ENCODE measurements around the gene SP3.
"Not testable (repeated sequence)": the region's sequence is repeated elsewhere in the genome, so short reads cannot be mapped to it uniquely, and the experiment has no call there.

Gene SP3

DNA sequence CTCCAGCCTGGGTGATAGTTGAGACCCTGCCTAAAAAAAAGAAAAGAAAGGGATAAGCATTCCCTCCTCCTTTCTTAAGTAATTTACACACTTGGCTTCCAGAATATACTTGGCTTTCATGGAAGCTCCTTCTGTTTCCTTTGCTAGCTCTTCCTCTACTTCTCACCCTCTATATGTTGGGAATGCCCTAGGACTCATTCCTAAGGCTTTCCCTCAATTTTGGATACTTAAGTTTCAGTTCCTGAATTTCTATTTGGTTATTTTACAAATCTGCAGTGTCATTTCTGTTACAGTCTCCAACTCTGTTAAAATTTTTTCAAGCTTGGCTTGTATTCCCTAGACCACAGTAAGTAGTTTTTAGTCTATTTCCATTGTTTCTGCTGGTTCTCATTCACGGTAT, 23.6 kb downstream of the SP3 start:
- DNase-seq = no peak

DNA sequence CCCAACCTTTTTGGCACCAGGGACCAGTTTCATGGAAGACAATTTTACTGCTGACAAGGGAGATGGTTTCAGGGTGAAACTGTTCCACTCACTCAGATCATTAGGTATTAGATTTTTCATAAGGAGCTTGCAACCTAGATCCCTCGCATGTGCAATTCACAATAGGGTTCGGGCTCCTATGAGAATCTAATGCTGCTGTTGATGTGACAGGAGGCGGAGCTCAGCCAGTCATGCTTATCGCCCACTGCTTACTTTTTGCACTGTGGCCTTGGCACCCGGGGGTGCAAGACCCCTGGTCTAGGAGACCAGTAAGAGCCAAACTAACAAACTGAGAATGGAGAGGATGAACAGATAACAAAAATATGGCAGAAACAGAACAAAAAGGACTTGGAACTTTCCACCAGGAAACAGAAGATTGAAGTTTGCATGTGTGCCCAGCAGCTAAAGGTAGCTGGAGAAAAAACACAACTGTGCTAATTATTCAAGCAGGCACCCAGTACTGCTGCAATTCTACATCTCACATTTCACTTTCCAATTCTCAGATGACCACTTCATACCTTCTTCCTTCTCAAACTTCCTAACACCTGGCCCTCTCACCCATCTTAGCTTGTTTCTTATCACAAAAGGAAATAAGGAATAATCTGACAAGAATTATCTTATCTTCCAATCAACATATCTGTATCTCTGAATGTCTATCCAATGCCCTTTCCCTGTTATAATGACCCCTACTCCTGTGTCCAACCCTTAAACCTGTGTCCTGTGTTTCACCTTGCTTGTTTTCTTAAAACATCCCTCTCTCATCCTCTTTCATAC, 24.8 kb downstream of the SP3 start:
- no peak for DNase-seq

DNA sequence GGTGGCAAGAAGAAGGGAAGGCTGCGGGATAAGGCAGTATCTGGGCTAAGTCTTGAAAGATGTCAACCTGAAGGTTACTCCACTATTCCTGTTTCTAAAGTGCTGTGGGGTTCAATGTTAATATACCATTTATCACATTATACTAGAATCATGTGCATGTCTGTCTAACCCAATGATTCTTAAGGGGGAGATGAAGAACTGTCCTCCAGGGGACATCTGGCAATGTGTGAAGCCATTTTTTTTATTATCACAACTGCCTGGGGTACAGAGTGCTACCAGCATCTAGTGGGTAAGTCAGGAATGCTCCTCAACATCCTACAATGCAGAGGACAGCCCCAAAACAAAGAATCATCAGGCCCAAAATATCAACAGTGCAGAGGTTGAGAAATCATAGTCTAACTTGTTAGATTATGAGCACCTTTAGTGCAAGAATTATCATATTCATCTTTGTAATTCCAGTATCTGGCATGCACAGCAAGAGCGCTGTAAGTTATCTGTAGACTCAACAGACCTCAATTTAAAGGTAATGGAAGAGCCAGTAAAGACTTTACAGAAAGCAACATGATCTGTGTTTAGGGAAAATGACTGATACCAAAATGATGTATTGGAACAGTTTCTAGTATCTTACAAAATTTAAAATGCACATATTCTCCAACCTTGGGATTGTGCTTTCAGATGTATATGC, 26.3 kb downstream of the SP3 start:
- no peak for DNase-seq

DNA sequence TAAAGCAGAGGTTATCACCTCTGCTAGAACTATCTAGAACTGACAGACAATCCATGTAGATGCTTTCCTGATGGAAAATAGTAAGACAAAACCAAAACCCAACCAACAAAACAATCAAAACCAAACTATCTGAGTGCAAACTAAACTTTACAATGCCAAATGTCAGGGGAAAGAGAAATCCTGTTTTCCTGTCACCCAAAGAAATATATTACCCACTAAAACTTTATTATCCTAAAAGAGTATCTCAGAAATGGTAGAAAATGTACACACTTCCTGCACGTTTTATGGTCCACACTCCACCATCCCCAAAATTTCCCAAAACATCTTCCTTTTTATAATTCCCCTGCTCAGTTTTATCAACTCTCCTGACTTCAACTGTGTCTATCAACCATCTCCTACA, 29.9 kb downstream of the SP3 start:
- no peak for DNase-seq

DNA sequence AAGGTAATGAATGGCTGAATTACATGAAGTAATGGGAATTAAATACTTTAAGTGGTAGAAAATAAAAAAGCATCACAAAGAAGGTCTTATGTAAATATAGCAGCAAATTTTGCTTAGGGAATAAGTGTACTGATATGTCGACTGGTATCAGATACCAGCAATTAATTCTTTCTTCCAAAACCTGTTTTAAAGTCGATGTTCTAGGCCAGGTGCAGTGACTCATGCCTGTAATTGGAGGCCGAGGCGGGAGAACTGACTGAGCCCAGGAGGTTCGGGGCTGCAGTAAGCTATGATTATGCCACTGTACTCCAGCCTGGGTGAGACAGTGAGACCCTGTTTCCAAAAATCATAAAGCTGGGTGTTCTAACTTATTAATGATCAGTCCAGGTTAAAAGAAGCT, 30.3 kb downstream of the SP3 start:
- no peak for DNase-seq

DNA sequence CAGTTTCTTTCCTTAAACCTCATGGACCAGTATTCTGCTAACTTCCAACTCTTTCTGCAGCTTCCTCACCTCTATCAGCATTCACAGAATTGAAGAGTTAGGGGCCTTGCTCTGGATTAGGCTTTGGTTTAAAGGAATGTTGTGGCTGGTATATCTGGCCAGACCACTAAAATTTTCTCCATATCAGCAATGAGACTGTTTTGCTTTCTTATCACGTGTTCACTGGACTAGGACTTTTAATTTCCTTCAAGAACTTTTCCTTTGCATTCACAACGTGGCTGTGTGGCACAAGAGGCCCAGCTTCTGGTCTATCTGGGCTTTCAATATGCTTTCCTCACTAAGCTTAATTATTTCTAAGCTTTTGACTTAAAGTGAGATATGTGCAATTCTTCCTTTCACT, 33.4 kb downstream of the SP3 start:
- no peak for DNase-seq

DNA sequence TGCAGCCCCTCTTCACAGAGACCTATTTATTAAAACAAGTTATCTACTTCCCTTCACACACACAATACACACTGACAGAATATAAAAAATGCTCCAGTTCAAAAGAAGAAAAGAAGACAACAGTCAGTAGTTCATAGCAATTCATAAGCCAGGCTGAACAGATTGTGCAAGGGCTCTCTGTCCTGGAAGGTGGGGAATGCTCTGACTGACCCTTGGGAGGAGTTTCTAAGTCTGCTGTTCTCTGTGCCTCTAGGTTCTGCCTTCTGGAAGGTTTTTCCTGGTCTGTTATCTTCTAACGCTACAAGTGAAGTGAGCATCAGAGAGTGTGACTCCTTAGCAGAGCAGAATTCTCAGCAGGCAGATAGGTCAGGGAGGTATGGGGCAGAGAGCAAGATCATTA, 35.7 kb downstream of the SP3 start:
- DNase-seq = no peak

DNA sequence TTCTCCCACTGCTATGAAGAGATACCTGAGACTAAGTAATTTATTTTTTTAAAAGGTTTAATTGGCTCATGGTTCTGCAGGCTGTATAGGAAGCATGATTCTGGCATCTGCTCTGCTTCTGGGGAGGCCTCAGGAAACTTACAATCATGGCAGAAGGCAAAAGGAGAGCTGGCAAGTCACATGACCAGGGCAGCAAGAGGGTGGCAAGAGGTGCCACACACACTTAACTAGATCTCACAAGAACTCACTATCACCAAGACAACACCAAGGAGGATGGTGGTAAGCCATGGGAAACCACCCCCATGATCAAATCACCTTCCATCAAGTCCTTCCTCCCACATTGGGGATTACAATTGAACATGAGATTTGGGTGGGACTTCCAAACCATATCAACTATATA, 38.3 kb downstream of the SP3 start:
- no peak for DNase-seq

DNA sequence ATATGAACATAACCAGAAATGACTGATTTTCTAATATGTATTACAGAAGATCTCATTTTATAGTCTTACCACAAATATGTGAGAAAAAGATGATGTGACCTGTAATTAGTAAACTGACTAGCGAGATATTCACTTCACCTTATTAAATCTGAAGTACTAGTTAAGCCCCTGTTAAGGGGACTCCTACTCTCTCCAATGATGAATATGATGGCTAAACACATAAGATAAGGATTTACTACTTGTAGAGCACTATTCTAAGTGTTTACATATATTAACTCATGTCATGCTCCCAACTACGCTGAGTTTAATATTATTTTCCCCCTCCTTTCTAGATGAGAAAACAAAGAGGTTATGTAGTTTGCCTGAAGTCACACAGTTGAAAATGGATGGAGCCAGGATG, 40.9 kb downstream of the SP3 start:
- no peak for DNase-seq

DNA sequence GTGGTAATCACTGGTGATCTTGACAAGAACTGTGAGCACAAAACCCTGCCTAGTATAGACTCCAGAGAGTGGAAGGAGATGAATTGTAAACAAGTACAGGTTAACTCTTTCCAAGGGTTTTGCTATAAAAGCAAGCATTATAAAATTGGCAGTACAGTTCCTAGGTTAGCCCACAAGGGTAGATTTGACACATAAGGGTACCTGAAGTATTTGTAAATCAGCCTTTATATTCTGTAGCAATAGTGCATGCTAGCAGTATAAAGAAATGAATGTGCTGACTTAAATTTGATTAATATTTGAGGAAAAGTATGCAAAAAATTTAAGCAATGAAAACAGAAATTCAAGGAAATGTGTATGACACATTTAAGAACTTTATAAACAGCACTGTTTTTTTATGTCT, 42.4 kb downstream of the SP3 start:
- peak; percentile 34 for DNase-seq

DNA sequence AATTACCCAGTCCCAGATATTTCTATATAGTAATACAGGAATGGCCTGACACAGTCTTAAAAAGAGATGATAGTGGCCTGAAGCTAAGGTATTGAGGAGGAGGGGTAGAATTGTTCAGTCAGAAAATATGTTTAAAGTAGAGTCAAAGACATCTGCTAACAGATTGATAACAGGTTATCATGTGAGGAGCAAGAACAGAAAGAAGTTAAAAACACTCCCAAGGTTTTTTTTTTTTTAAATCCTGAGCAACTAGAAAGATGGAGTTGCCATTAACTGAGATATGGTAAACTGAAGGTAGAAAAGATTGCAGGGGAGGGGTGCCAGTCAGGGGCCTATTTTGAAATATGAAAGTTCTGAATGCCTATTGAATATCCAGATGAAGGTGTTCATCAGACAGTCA, 43.1 kb downstream of the SP3 start:
- no peak for DNase-seq

DNA sequence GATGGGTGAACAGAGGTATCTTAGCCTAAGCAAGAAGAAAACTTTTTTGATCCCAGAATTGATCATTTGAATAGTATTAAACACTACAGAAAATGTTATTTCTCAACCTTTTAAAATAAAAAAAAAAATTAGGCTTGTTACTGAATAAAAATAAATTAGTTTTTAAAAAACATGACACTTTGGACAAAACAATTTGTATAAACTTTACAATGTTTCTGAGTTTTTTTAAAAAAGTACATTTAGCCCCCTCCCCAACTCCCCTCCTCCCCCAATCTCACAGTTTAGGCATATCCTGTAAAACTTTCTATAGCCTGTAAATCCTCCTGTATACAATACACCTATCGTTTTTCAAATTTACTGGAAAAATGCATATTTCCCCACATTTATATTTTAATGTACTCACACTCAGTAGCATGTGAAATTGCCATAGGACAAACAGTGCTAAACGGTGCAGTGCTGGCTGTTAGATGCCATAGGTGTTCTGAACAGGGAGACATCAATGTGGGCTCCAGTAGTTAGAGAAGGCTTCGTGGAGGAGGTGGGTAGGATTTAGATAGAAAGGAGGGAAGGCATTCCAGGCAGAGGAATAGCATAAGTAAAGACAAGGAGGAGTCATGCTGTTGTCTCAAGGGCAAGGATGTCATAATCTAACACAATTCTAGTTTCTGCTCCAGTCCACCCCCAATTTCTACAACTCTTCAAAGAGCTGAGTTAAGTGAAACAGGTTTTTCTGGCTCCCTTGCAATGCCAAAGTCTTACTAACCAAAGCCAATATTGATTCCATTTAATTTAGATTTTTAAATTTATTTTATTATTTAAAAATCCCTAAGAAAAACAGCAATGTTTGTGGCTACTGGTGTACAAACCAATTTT, 50.9 kb downstream of the SP3 start:
- no peak for DNase-seq

DNA sequence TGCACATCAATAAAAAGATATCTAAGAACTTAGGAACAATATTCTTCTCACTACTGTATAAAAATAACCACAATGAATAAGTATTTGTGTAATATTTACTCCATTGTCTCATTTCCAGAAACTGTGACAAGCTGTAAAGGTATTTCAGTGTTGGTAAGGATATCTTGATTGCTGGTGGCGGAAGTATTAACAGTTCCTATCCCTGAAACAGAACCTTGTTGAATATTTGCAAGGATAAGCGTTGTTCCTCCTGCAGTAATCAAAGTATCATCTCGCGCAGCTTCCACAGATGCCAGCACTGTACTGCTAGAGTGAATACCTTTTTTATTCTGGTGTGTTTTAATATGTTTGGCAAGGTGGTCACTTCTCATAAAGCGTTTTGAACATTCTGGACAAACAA, 55.3 kb downstream of the SP3 start:
- peak; percentile 12 for DNase-seq

DNA sequence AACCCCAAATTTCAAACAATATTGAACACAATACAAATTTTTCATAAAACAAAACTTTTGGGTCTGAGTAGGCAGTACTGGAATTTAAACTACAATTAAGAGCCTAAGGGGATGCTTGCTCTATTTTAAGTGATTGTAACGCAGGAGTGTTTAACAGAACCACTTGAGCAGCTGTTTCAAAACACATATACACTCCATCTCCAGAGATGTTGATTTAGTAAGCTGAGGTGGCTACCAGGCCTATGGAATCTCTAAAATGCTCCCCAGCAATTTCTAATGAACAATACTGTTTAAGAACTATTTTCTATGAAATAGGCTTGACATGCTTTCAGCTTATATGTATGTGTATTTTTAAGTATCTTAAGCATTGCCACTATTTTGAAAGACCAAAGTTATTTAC, 58.5 kb downstream of the SP3 start:
- no peak for DNase-seq

DNA sequence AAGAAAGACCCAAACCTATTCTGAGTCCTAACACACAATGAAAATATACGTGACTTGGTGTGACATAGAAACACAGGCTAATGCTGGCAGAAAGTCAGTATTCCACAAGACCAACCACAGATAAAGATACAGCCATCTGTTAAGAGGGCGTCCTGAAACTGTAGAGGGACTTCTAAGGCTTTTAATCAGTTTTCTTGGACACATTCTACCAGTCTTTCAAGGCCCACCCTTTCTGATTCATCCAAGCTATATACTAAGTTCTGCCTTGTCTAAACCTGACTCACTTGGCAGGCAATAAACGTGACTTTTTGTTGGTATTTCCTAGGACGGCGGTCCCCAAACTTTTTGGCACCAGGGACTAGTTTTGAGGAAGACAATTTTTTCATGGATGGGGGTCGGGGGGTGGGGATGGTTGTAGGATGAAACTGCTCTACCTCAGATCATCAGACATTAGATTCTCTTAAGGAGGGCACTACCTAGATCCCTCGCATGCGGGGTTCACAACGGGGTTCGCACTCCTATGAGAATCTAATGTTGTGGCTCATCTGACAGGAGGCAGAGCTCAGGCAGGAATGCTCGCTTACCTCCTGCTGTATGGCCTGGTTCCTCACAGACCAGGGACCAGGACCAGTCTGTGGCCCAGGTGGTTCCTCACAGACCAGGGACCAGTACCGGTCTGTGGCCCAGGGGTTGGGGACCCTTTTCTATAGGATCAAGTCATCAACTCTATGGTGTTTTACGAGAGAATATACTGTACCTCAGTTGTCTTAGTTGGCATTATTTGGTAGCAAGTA, 61.4 kb downstream of the SP3 start:
- peak; percentile 11 for DNase-seq

DNA sequence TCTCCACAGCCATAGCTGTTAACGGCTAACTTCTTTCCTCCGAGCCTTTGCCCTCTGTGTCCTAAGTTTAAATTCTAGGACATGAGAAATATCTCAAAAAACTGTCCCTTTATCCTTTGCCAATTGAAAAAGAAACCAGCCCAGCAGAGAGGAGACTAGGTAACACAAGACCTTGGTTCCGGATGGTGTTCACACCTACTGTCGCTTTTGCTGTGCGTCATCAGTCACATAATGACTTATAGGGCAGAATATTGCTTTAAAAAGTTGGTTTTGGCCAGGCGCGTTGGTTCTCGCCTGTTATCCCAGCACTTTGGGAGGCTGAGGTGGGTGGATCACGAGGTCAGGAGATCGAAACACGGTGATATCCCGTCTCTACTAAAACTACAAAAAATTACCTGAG, 66.2 kb downstream of the SP3 start:
- DNase-seq = no peak

DNA sequence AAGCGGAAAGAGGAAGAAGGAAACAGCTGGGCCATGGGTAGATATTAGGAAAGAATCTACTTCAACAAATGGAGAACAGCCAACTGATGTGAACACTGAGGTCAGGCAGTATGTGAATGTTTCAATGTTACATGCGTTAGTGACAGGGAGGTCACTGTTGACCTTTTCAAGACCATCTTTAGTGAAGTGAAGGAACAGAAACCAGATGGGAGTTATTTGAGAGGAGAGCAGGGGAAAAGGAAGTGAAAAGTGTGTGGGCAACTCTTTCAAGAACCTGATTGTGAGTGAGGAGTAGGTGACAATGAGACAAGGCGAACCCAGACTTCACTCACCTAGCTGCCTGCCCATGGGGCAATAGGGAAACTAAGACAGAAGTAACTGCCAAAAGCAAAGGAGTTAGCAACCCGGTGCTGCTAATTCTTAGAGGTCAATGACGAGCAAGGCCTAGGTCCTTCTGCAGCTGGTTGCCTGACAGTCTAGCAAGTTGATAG, 67.0 kb downstream of the SP3 start:
- DNase-seq = no peak

DNA sequence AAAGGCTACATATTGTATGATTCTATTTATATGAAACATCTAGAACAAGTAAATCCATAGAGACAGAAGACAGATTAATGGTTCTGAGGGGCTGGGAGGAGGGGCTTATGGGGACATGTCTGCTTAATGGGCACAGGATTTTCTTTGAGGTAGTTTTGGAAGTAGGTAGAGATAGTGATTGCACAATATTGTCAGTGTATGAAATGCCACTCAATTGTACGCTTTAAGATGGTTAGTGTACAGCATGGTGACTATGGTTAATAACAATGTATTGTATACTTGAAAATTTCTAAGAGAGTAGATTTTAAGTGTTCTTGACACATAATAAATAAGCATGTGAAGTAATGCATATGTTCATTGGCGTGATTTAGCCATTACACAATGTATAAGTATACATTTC, 68.4 kb downstream of the SP3 start:
- no peak for DNase-seq

DNA sequence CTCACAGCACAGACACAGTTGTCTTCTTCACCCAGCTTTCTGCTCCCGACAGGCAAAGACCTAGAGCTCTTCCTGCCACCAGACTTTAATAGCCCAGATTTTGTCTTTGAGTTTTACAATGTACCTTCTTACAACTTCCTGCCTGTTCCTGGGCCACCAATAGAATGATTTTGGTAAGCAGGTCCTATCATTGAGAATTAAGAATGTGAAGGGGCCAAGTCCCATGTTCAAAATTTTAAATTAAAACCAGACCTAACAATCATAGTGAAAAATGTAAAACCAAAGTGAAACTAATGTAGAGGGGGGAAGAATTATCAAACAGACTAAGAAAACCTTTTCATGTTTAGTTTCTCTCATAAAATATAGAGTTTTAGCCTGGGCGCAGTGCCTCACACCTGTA, 72.8 kb downstream of the SP3 start:
- no peak for DNase-seq

DNA sequence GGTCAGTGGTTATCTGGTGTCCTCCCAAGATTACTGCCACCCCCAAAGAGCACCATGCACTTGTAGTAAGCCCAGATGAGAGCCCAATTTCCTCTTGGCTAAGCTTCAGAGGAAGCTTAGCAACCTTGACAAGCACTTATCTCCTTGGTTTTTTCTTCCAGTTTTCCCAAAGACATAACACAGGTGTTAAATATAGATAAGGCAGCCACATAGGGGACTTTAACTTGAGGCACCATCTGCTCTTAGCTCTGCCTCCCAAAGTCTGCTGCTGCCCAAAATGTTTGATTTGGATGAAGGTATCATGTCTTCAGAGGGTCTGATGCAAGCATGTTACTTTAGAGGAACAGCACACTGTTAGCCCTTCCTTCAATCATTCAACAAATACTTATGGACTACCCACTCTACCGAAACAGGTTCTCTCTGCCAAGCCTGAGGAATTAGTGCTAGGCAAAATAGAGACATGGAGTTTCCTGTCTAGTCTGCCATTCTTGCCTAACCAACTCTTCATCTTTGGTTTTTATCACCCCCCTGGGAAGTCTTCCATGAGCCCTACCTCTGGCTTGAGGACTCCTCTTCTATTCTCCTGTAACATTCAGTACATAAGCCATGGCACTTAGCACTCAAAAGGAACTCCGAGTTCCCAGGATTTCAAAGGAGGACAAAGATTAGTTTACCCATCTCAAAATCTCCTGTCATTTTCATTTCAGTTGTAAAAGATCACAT, 73.7 kb downstream of the SP3 start:
- DNase-seq = no peak

DNA sequence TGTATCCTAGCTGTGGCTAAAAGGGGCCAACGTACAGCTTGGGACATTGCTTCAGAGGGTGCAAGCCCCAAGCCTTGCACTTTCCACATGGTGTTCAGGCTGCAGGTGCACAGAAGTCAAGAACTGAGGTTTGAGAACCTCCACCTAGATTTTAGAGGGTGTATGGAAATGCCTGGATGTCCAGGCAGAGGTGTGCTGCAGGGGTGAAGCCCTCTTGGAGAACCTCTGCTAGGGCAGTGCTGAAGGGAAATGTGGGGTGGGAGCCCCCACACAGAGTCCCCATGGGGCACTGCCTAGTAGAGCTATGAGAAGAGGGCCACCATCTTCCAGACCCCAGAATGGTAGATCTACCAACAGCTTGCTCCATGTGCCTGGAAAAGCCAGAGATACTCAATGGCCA, 75.7 kb downstream of the SP3 start:
- not testable (repeated sequence) for DNase-seq

DNA sequence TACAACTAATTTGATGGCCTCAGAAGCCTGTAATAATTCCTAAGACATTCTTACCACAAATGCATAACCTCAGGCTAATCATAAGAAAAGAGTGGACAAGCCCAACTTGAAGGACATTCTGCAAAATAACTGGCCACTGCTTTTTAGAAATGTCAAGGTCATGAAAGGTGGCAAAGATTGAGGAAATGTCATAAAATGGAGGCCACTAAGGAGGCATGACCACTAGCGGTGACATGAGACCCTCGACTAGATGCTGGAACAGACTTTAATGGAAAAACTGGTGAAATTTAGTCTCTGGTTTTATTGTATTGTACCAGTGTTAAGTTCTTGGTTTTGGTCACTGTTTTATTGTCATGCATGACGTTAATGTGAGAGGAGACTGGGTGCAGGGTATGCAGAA, 78.6 kb downstream of the SP3 start:
- DNase-seq = no peak
